NCI-H510A treated with DMSO at 0.1 percent for 48 hours (cell line): ENCODE measurements around the gene EPS8L3.
"Not testable (repeated sequence)": the region's sequence is repeated elsewhere in the genome, so short reads cannot be mapped to it uniquely, and the experiment has no call there.

Experiments used
- DNase-seq: peaks from one replicate; lab custom pipeline; 2025; lab: John Stamatoyannopoulos, UW

EPS8L3 gene, protein sequence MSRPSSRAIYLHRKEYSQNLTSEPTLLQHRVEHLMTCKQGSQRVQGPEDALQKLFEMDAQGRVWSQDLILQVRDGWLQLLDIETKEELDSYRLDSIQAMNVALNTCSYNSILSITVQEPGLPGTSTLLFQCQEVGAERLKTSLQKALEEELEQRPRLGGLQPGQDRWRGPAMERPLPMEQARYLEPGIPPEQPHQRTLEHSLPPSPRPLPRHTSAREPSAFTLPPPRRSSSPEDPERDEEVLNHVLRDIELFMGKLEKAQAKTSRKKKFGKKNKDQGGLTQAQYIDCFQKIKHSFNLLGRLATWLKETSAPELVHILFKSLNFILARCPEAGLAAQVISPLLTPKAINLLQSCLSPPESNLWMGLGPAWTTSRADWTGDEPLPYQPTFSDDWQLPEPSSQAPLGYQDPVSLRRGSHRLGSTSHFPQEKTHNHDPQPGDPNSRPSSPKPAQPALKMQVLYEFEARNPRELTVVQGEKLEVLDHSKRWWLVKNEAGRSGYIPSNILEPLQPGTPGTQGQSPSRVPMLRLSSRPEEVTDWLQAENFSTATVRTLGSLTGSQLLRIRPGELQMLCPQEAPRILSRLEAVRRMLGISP

DNA sequence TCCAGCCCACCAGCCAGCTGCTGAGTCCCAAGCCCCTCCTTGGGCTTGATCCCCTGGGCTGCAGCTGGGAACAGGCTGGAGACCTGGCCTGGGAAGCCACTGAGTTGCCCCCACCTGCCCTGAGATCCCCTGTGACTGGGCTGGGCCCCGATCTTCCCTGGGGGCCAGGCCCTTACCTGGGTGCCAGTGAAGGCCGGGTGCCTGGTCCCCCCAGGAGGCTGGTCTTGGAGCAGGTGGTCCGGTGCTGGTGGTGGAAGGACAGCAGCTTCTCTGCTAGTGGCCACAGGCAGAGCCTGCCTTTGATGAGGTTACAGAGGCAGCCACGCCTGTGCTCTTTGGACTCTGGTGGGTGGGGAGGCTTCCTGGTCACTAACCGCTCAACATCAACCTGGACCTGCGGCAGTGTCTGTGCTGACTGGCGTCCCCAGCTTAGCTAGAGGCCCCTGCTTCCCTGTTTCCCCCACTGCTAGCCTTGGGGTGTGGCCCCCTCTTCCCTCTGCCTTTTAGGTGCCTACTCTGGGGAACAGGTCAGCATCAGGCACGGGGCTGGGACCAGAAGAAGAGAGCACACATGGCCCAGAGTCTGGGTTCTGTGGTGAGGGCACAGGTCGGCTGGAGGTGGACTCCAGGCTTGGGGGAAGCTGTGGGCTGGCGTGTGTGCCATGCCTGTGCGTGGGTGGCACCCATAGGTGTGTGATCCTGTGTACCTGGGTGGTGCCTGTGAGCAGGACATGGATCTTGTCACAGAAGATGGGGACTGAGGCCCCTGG is at the start of gene EPS8L3:
Gene EPS8L3, minus strand, starts transcription at position 278 of the 770 bp plus-strand sequence. CDS start 2,174 bp downstream, outside the sequence.
- no peak for DNase-seq

DNA sequence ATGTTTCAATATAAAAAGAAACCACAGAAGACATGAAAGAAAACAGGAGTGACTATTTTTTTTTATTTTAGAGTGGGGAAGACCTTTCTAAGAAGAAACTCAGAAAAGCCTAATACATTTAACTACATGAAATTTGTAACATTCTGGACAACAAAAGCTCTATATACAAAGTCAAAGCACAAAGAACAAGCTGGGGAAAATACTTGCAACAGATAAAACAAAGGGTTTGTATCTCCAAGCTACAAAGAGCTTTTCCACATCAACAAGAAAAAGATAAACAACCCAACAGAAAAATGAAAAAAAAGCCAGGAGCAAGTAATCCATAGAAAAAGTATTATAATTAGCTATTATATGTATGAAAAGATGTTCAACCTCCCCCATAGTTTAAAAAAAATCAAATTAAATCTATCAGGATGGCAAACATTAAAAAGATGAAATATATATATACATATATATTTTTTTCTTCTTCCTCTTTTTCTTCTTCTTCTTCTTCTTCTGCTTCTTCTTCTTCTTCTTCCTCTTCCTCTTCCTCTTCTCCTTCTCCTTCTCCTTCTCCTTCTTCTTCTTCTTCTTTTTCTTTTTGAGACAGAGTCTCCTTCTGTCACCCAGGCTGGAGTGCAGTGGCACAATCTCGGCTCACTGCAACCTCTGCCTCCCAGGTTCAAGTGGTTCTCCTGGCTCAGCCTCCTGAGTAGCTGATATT is 49.1 kb upstream of the EPS8L3 start:
- DNase-seq, result no peak

DNA sequence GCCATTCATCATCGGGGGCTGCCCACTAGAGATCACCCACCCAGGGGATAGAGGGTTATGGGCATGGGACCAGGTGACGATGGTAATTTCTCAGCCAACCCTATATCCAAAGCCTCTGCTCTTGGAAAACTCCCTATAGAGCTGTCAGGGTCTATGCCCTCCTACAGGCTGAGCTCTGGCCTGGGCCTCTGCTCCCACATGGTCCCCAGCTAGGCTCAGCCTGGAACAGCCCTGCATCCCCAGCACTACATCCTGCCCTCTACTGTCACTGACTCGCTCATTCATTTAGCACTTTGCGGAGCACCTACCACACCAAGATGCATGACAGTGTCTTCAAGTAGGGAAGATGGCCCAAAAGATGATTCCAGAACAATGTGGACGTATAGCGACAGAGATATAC is 45.0 kb upstream of the EPS8L3 start:
- no peak for DNase-seq

DNA sequence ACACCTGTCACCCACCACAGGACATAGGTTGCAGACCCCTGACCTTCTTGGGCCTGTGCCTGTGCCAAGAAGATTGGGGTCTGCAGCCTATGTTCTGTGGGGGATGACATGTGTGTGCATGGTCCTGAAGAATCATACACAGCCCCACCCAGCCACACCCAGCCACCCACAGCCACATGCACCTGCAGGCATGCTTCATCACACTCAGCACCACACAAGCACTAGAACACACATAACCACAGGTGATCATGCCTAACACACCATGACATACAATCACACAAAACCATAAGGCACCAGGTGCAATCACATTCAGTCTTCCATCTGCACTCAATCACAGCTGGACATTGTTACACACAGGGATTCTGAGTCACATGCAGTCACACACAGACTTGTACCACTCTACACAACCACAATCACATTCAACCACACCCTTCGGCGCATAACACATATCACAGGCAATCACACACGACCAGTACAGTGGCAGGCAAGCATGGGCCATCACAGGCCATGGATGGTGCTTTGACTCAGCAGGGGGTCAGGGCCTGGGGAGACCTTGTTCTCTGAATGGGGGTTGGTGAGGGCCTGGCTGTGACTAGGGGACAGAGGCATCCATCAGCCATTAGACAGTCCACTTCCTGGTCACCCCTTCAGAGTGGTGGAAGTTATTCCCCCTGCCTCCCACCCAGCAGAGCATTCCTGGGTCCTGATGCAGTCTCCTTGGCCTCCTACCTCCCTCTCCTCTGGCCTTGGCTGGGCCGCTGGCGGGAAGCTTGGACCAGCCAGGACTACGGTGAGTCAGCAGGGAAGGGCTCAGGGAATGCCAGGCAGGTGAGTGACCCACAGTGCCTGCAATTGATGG is 44.3 kb upstream of the EPS8L3 start:
- DNase-seq, result no peak

DNA sequence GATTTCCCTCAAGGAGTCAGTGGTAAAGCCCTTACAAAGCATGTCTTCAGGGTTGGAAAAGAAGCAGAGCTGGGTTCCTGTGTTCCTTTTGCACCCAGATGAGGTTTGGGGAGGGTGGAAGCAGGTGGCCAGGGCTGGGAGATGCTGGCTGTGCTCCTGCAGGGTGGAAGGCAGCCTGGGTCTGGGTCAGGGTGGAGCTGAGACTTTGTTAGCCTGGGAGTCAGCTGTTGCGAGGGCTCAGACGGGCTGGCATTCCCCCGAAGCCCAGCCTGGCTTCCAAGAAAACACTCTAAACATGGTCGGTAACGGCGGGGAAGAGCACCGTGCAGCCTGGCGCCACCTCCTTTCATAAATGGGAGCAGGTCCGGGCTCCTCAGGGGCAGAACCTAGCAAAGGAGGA is 43.7 kb upstream of the EPS8L3 start:
- DNase-seq, result no peak

DNA sequence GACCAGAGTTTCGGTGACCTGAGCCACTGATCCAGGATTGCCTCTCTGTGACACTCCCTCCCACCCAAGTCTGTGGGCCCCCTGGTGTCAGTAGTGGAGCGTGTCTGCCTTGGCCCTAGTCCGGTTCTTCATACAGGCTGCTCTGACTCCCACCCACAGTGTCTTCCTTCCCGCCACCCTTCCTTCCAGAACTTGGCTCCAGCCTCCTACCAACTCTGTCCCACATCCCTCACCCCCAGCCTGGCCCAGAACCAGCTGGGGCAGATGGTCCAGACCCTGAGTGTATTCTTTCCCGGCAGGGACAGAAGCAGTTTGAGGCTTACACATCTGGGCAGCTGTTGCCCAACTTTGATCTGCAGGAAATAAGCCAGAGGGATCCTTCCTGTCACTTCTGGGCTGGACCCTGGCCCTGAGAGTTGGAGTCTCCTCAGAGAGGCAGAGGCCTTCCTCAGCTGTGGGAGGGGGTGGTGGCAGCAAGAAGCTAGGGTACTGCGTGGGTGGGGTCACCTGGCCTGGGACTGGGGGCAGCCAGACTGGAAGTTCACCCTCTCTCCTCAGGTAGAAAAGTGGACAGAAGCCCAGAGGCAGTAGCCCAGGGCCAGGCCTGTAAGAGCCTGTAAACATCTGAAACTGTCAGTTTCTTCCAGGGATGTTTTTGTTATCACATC is 43.1 kb upstream of the EPS8L3 start:
- DNase-seq, result no peak

DNA sequence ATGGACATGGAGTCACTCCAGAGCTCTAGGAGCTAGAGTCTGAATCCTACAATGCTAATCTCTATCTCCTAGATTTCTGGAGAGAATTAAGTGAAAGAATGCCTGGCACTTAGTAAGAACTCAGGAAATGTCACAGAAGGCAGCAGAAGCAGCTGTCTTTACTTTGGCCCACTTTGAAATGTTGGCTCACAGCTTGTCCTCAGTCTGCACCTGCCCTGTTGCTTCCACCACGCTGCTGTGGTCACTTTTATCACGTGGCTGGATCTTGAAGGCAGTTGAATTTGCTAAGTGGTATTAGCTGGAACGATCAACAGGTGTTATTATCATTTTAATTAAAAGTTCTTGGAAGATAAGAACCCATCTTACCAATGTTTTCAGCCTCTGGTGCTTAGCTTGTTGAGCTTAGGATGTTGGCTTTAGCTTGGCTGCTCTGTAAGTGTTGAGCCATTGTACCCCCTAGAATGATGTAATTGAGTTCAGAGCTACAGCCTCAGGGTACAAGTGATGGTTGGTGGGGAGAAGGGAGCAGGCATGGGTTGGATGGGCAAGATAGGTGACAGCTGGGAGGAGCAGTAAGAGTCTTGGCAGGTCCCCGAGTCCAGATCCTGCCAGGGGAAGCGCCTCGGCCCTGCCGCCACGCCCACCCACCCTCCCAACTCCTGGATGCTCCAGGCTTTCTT is 41.9 kb upstream of the EPS8L3 start:
- peak; percentile 85 for DNase-seq

DNA sequence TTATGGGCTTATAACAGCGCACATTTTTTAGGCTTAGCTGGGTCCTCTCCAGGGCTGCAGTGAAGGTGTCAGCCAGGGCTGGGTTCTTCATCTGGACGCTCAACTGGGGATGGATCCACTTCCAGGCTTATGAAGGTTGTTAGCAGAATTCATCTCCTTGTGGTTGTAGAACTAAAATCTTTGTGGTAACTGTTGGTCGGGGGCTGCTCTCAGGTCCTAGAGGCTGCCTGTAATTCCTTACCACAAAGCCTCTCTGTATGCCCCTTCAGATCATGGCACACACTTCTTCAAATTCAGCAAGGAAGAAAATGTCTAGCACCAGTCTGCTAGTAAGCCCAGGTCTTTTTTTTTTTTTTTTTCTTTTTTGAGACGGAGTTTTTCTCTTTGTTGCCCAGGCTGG is 40.9 kb upstream of the EPS8L3 start:
- DNase-seq, result no peak

DNA sequence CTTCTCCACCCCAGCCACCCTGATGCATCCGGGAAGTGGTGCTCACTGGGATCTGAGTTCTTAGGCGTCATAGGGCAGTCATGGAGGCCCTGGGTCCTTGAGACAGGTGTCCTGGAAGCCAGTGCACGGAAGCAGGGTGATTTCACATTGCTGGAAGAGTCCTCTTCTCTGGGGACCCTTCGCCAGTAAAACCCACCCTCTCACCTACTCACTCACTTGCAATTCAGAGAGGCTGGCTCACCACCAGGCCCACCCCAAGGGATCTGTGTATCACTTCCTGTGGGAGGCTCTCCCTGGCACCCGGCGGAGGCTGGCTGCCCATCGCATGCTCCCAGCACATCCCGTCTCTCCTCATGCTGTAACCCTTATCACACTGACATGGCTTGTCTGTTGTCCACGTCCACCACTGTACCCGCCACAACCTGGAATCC is 40.2 kb upstream of the EPS8L3 start:
- DNase-seq, result no peak

DNA sequence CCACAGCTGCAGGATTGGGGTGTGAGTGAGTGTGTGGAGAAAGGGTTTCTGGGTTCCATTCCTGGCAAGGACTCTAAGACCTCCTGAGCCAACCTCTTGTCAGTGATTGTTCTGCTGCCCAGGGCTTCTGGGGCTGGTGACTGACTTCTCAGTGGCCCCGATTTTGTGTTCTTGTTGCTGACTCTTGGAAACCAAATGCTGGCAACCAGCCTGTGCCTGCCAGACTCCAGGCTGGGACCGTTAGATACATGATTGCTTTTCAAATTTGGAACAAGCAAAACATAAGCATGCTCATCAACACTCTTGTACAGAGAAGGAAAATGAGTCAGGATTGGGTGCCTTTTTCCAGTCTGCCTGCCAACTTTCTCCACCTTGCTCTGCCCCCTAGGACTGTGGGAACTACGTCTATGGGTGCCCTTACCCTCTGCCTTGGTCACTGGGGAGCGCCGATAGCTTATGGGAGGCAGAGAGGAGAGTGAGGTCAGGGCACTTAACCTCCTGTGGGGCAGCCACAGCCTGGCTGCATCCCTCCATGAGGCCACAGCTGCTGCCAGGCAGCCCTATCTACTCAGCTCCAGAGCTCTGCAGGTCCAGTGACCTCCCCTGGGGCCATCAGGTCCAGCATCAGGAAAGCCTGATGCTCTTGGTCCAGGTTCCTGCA is 39.3 kb upstream of the EPS8L3 start:
- no peak for DNase-seq

DNA sequence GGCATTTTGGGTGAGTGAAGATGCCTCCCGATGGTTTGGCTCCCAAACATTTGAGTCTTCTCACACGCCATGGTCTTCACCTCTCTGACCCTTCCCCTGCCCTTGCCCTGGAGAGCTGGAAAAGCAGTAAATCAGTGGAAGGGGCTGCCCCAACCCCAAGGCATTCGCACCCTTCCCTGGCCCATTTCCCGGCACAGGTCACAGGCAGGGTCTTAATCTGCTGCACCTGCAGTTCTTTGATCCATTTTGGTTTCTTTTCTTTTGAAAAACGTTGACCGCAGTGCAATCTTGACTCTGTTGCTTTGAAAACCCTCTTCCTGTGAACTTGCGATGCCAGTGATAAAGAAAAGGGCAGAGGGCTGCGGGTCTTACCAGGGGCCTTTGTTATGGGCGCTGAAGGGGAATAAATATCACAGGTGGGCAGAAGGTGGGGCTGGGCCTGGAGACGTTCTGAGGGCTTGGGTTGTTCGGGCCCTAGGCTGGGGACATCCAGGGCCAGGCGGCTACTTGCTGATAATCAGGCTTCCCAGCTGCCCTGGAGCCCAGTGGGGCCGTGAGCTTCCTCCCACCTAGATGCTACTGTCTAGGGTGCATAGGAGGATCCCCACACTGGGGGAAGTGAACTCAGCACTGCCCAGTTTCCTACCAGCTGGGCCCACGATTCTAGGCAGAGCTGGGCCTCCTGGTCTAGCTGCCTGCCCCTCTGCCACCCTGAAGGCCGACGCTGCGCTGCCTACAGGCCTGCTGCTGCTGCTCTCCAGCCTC is 38.6 kb upstream of the EPS8L3 start:
- no peak for DNase-seq

DNA sequence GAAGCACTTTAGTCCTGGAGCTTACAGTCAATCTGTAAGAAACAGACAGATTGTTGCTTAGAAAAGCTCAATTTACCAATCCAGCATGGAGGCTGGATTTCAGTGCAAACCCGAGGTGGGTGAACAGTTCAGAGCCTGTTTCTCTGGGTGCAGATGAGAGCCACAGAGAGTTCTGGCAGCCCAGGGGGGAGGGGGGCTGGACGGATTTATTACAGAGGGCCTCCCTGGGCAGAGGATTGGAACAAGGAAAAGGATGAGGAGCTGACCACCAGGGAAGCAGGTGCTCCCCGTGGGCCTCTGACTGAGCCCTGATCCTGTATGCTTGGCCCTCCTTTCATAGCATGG is 38.0 kb upstream of the EPS8L3 start:
- DNase-seq, result no peak

DNA sequence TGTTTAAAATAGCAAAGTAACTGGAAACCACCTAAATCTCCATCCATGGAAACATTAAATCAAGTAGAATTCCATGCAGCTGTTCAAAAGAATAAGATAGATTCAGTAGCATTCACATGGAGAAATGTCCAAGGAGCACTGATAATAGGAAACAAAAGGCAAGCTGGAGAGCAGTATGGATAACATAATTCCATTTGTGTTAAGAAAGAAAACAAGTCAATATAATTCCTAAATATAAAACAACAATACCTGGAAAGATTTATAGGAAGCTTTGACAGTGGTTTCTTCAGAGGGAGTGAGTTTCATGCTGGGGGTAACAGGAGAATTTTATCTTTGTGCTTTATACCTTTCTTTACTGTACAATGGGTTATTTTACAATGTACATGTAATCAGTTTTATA is 36.6 kb upstream of the EPS8L3 start:
- DNase-seq, result no peak

DNA sequence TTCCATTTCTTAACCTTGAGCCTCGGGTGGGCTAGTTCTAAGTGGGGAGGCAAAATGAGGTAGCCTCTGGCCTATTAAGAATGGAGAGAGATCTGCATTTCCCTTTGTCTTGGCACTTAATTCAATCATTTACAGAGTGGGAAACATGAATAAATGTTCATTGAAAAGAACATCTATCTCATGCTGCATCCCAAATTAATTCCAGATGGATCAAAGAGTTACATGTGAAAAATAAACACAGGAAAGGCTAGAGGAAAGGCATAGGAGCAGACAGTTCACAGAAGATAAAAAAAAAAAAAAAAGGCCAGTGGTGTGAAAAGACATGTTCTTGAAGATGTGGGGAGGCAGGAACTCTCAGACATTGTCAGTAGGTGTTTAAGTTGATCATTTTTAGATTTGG is 35.7 kb upstream of the EPS8L3 start:
- DNase-seq, result no peak

DNA sequence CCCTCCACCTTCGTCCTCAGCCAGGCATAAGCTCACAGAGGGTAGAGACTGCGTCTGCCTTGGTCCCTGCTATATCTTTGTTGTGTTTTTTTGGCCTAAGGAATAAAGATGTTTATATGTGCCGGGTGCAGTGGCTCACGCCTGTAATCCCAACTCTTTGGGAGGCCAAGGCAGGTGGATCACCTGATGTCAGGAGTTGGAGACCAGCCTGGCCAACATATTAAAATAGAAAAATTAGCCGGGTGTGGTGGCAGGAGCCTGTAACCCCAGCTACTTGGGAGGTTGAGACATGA is 33.5 kb upstream of the EPS8L3 start:
- not testable (repeated sequence) for DNase-seq

DNA sequence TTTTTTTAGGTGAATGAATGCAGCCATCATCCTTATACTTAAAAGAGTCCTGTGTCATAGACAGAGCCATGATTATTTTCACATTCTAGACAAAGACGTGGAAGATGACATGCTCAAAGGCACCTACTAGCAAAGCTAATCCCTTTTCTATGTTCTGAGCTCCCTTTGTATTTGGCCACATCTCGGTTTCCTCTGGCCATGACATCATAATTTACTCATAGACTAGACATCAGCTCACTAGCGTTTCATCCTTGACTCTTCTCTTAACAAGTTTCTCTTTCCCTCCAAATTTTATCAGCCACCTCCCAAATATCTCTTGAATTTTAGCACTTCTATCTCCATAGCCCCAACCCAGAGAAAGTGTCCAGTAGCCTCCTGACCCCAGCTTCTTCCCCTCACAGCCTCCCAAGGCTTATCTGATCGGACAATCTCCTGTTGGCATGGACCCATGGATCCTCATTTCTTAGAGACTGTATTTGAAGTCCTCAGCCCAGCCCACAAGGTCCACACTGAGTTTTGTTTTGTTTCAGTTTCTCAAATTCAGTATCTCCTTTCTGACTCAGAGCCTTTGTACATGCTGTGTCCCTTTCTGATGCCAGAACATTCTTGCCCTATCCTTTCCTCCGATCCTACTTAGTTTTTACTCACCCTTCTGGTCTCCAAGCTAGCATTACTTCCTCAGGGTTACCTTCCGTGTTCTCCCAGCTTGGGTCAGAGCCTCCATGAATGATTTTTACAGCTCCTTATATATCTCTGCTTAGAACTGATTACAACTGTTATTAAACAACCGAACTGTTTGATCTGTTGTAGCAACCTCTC is 33.0 kb upstream of the EPS8L3 start:
- no peak for DNase-seq

DNA sequence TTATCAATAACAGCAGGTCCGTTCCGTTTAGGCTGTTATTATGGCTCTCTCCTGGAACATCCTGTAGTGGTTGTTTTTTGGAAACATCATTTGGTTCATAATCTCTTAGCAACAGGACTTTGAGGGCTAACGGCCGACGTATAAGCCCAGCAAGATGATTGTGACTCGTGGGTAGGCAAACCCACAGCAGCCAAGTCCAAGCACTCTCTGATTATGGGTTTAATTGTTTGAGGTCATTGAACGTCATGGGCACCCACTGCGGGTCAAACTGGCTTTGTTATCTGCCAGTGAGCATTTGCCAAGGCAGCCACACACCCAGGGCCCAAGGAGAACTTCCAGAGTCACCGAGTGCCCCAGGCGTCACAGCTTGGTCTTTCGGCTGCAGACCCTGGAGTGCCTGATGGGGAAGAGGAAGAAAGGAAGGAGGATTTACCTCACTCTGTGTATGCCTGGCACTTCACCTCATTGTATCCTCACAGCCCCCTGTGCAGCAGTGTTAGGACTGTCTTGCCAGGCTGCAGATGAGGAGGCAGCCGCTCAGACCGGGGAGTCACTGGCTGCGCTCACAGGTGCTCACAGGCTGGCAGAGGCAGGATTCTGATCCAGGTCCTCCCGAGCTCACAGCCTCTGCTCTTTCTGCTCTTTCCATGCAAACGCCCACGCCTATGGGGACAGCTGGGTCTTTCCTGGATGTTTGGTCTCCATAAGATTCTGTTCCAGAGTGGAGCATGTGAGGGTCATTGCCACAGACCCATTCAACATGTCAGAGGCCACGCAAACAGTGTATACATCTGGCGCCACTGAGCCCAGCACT is 30.8 kb upstream of the EPS8L3 start:
- DNase-seq, result no peak
